HEK293 (cell line): ENCODE measurements around the gene SCRN1.

ENCODE experiments used
- CTCF ChIA-PET: fragments of 350-600 bp; formaldehyde crosslinking; extraction: SDS; loops from one replicate; lab custom pipeline; 2021; ENCODE audit warnings: antibody characterized with exemption; lab: Yijun Ruan, JAX
- POLR2A ChIA-PET: fragments of 300-600 bp; formaldehyde crosslinking; extraction: SDS; loops from one replicate; lab custom pipeline; 2020; ENCODE audit warnings: antibody characterized with exemption, inconsistent platforms; lab: Yijun Ruan, JAX
- H3K27ac ChIP-seq: fragments of 200-500 bp; sonication (Bioruptor generic); 2 replicates; pipeline ENCODE4 v1.5.1; 2014; ENCODE audit warnings: low read depth, low read length, control low read depth, inconsistent platforms; ENCODE audit errors: extremely low read depth
- H3K36me3 ChIP-seq, 2 experiments: fragments of 200-500 bp in 1 of 2; sonication (Bioruptor generic) in 1 of 2; 1 replicate in 1 of 2; 2 replicates in 1 of 2; pipeline ENCODE4 v1.5.1; 2014 to 2017; ENCODE audit warnings: inconsistent platforms in 2 of 2, low read length in 2 of 2; ENCODE audit not compliant: control insufficient read depth in 2 of 2, insufficient read depth in 1 of 2
- H3K4me1 ChIP-seq: fragments of 200-500 bp; sonication (Bioruptor generic); 2 replicates; pipeline ENCODE4 v1.5.1; 2014; ENCODE audit warnings: mild to moderate bottlenecking, low read length, inconsistent platforms; ENCODE audit not compliant: control insufficient read depth, insufficient read depth
- H3K4me3 ChIP-seq: 2 replicates; pipeline ENCODE4 v1.5.1; 2011; ENCODE audit warnings: low read depth, mild to moderate bottlenecking, control low read depth, low read length, moderate library complexity
- H3K9me3 ChIP-seq: fragments of 200-500 bp; sonication (Bioruptor generic); 2 replicates; pipeline ENCODE4 v1.5.1; 2014; ENCODE audit warnings: low read depth, low read length, inconsistent platforms; ENCODE audit not compliant: control insufficient read depth, insufficient read depth
- INSM2 ChIP-seq: fragments of 450-650 bp; formaldehyde crosslinking; IDR thresholded peaks from 2 replicates; pipeline ENCODE4 v1.5.1; 2016; ENCODE audit warnings: missing biosample characterization, missing genetic modification characterization
- PRDM6 ChIP-seq: fragments of 450-650 bp; formaldehyde crosslinking; IDR thresholded peaks from 2 replicates; pipeline ENCODE4 v1.5.1; 2017; ENCODE audit warnings: missing biosample characterization, missing genetic modification characterization
- ZBTB20 ChIP-seq: fragments of 450-650 bp; formaldehyde crosslinking; IDR thresholded peaks from 2 replicates; pipeline ENCODE4 v1.5.1; 2016; ENCODE audit warnings: missing biosample characterization, missing genetic modification characterization
- ZNF112 ChIP-seq: fragments of 450-650 bp; formaldehyde crosslinking; IDR thresholded peaks from 2 replicates; pipeline ENCODE4 v1.5.0; 2017; ENCODE audit warnings: missing biosample characterization, missing genetic modification characterization
- ZNF114 ChIP-seq: fragments of 450-650 bp; formaldehyde crosslinking; IDR thresholded peaks from 2 replicates; pipeline ENCODE4 v1.5.0; 2017; ENCODE audit warnings: missing biosample characterization, missing genetic modification characterization
- ZNF146 ChIP-seq: fragments of 450-650 bp; formaldehyde crosslinking; IDR thresholded peaks from 2 replicates; pipeline ENCODE4 v1.5.1; 2016; ENCODE audit warnings: missing biosample characterization, missing genetic modification characterization
- ZNF2 ChIP-seq: fragments of 450-650 bp; formaldehyde crosslinking; IDR thresholded peaks from 2 replicates; pipeline ENCODE4 v1.5.1; 2016; ENCODE audit warnings: missing biosample characterization, missing genetic modification characterization
- ZNF223 ChIP-seq: fragments of 450-650 bp; formaldehyde crosslinking; IDR thresholded peaks from 2 replicates; pipeline ENCODE4 v1.5.1; 2016; ENCODE audit warnings: missing biosample characterization, missing genetic modification characterization
- ZNF239 ChIP-seq: fragments of 450-650 bp; formaldehyde crosslinking; IDR thresholded peaks from 2 replicates; pipeline ENCODE4 v1.5.1; 2016; ENCODE audit warnings: missing biosample characterization, missing genetic modification characterization
- ZNF266 ChIP-seq: fragments of 450-650 bp; formaldehyde crosslinking; IDR thresholded peaks from 2 replicates; pipeline ENCODE4 v1.5.1; 2016; ENCODE audit warnings: missing biosample characterization, missing genetic modification characterization, low read depth
- ZNF302 ChIP-seq: fragments of 450-650 bp; formaldehyde crosslinking; IDR thresholded peaks from 2 replicates; pipeline ENCODE4 v1.5.1; 2016; ENCODE audit warnings: missing biosample characterization, missing genetic modification characterization, low read depth
- ZNF354C ChIP-seq: fragments of 450-650 bp; formaldehyde crosslinking; IDR thresholded peaks from 2 replicates; pipeline ENCODE4 v1.5.1; 2016; ENCODE audit warnings: missing biosample characterization, missing genetic modification characterization, low read depth, borderline replicate concordance
- ZNF362 ChIP-seq: fragments of 450-650 bp; formaldehyde crosslinking; IDR thresholded peaks from 2 replicates; pipeline ENCODE4 v1.5.1; 2016; ENCODE audit warnings: missing biosample characterization, missing genetic modification characterization
- ZNF398 ChIP-seq: fragments of 450-650 bp; formaldehyde crosslinking; IDR thresholded peaks from 2 replicates; pipeline ENCODE4 v1.5.1; 2017; ENCODE audit warnings: missing biosample characterization, missing genetic modification characterization
- ZSCAN5A ChIP-seq: fragments of 450-650 bp; formaldehyde crosslinking; IDR thresholded peaks from 2 replicates; pipeline ENCODE4 v1.5.1; 2016; ENCODE audit warnings: missing biosample characterization, missing genetic modification characterization

The SCRN1 gene

GRCh38 chr7:29895559-29895958 lies 94.0 kb downstream of the SCRN1 start:
- ChIA-PET CTCF (no interaction called here), POLR2A (no interaction called here)
- H3K9me3 ChIP-seq = no peaks in the 10 kb centered on the region; the same call in 1 of the 2 replicates
- H3K36me3 ChIP-seq = no peaks in the 10 kb centered on the region
- no peak overlapping the region for H3K4me3 ChIP-seq
- peaks cover 5% of the 10 kb centered on the region; the same call in 1 of the 2 replicates for H3K4me1 ChIP-seq
- TF ChIP-seq ZNF239 (tag by site-specific recombination) (no peak), ZNF114 (tag by site-specific recombination) (no peak)
- TF ChIP-seq, all 188 proteins: peak for 0
- no peak overlapping the region for H3K27ac ChIP-seq

- H3K36me3 ChIP-seq = no peaks in the 10 kb centered on the region
- H3K9me3 ChIP-seq = no peaks in the 10 kb centered on the region; the same call in 1 of the 2 replicates
- H3K4me3 ChIP-seq = no peak overlapping the region
- TF ChIP-seq INSM2 (tag by site-specific recombination) (no peak), ZBTB20 (tag by site-specific recombination) (0 out of 2 replicates have a peak, but pooled peaks have one; percentile 16), ZNF2 (tag by site-specific recombination) (no peak), ZSCAN5A (tag by site-specific recombination) (no peak), ZNF146 (tag by site-specific recombination) (no peak)
- peaks cover 5% of the 10 kb centered on the region; the same call in 1 of the 2 replicates for H3K4me1 ChIP-seq
- ChIA-PET CTCF (interaction anchor here (1.5 kb wide), 1 partner anchor 27 kb away, joined by 7 read pairs; no protein-coding TSS in a partner anchor), POLR2A (no interaction called here)
- no peak overlapping the region for H3K27ac ChIP-seq
These were observed 95.3 kb downstream of the SCRN1 start for GRCh38 chr7:29894256-29894655.

- POLR2A ChIA-PET = no interaction called here
- peaks cover 5% of the 10 kb centered on the region; the same call in 1 of the 2 replicates for H3K4me1 ChIP-seq
- TF ChIP-seq ZNF112 (tag by site-specific recombination) (no peak), ZNF362 (tag by site-specific recombination) (no peak), PRDM6 (tag by site-specific recombination) (peak; percentile 41; the same call in 1 of the 2 replicates)
- H3K9me3 ChIP-seq = no peaks in the 10 kb centered on the region; the same call in 1 of the 2 replicates
- H3K36me3 ChIP-seq = no peaks in the 10 kb centered on the region
- CTCF ChIA-PET = interaction anchor here (1.5 kb wide), 1 partner anchor 28 kb away, joined by 7 read pairs; no protein-coding TSS in a partner anchor
- no peak overlapping the region for H3K4me3 ChIP-seq
- H3K27ac ChIP-seq = no peak overlapping the region
These were observed 96.1 kb downstream of the SCRN1 start for GRCh38 chr7:29893351-29893965.

- H3K4me1 ChIP-seq = peaks cover 5% of the 10 kb centered on the region; the same call in 1 of the 2 replicates
- no peaks in the 10 kb centered on the region; the same call in 1 of the 2 replicates for H3K9me3 ChIP-seq
- H3K4me3 ChIP-seq = no peak overlapping the region
- H3K27ac ChIP-seq = no peak overlapping the region
- ChIA-PET POLR2A (no interaction called here), CTCF (interaction anchor here (1.0 kb wide), 1 partner anchor 182 kb away, joined by 3 read pairs; no protein-coding TSS in a partner anchor)
- no peaks in the 10 kb centered on the region for H3K36me3 ChIP-seq
- TF ChIP-seq ZNF362 (tag by site-specific recombination) (no peak), ZNF354C (tag by site-specific recombination) (no peak), ZNF302 (tag by site-specific recombination) (no peak), ZNF266 (tag by site-specific recombination) (no peak), ZNF223 (tag by site-specific recombination) (no peak), ZNF398 (tag by site-specific recombination) (no peak)
These were observed 97.4 kb downstream of the SCRN1 start for GRCh38 chr7:29892231-29892630.
